Measurements from ENCODE around the gene TMEM86B.

GRCh38 chr19:55213547-55213946 lies 15.0 kb downstream of the TMEM86B start:
- TF ChIP-seq EZH2 (IDR thresholded peaks at IDR 0.05; ENCODE audit: insufficient read depth, poor library complexity, severe bottlenecking) (no peak), EZH2phosphoT487 (IDR thresholded peaks at IDR 0.05; ENCODE audit: insufficient read depth, low read depth) (no peak)
